Astrocyte of the hippocampus (primary cell): Measurements from ENCODE around the gene PLPPR1.
A peak's percentile ranks its signal among the peaks of the same experiment; 100 is the strongest.

Experiments used
- DNase-seq: peaks from one replicate; pipeline ENCODE4 v3.0.0; 2011; ENCODE audit warnings: low read depth, low spot score

Gene PLPPR1

DNA sequence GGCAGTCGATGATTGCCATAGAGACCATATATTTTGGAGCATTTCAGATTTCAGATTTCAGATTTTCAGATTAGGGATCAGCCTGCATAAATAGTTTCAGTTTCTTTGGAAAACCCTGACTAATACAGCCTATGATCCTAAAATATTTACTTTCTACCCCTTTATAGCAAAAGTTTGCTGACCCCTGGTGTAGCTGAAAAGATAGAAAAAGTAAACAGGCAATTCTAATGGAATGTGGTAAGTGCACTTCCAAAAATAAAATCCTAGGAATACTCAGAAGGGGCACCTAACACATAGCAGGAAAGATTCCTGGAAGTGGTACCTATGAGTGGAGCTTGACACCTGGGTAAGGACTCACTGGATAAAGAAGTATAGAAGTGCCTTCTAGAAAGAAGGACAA is 321.8 kb downstream of the PLPPR1 start:
- no peak for DNase-seq

DNA sequence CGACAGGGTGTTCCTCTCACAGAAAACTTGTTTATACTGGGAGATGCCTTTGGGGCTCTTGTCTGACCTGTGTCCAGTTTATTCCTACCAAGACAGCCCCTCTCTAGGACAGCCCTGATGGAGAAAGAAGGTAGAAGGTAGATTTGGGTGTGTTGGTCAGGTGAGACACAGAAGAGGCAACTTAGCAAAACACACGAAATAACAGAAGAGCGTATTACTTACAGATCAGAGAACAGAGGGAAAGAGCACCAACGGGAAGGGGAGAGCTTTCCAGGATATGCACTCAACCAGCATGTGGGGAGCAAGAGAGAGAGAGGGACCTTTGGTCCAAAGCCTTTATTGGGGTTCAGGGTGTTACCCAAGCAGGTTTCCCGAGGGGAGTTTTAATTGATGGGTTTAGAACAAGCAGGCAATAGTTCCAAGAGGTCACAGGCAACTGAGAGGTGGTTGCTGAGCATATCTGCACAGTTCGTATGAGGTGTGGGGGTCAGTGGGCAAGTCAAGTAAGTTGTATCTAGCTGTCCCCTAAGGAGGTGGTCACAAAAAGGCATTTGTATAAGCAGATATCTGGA is 324.5 kb downstream of the PLPPR1 start:
- DNase-seq: no peak

DNA sequence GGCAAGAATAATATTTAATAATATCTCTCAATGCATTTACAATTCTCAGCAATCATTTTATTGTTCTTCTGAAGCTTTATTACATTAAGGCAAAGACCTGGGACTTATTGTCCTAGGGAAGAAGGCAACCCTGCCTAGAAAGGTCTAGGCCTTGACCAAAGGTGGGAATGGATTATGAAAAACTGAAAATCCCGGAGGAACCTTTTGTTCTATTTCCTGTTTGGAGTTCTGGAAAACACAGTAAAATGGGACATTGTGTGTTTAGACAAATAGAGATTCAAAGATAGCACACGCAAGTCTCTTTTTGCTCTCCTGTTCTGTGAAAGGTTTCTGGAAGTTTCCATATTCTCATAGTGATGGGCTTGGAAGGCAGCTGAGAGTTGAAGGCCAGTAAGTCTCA is 325.2 kb downstream of the PLPPR1 start:
- DNase-seq: no peak

DNA sequence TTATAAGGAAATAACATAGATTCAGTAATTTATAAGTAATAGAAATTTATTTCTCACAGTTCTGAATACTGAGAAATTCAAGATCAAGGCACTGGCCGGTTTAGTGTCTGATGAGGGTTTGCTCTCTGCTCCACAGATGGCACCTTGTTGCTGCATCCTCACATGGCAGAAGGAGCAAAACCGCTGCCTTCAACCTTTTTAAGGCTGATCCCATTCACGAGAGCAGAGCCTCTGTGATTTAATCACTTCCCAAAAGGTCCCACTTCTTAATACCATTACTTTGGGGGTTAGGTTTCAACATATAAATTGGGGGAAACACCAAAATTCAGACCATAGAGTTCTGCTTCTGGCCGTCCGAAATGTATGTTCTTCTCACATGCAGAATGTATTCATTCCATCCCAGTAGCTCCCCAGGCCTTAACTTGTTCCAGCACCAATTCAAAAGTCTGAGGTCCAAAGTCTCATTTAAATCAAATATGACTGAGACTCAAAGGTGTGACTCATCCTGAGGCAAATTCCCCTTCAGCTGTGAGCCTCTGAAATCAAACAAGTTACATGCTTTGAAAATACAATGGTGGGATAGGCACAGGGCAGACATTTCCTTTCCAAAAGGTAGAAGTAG is 325.7 kb downstream of the PLPPR1 start:
- DNase-seq: peak; percentile 45

DNA sequence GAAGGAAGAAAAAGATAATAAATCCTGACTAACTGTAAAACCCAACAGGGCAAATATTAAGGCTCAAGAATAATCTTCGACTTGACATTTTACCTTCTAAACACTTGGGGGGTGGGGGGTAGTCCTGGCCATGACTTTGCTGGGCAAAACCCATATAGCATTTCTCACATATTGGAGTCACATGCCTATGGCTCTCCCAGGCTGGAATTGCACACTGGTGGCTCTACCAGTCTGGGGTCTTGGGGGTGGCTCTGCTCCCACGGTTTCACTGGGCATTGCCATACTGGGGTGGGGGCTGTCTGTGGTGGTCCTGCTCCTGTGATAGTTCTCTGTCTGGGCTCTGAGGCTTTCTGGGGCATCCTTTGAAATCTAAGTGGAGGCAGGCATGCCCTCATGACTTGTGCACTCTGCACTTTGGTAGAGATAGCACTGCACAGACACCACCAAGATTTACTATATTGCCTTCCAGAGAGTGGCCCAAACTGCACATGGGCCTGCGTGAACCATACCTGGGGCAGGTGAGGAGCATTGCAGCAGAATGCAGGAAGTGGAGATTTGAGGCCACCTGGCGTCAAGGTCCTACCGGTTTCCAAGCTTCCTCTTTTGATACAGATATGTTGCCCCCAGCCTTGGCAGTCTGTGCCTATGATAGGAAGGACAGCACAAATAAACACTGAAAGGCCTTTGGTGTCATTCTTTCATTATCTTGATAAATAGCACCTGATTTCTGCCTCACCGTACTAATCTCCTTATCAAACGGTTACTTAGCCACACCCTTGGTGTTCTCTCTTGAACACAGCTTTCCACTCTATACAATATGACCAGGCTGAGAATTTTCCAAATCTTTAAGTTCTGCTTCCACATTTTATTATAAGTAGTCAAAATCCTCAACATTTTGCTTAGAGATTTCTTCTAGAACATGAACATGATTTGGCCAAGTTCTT is 326.5 kb downstream of the PLPPR1 start:
- DNase-seq: no peak

DNA sequence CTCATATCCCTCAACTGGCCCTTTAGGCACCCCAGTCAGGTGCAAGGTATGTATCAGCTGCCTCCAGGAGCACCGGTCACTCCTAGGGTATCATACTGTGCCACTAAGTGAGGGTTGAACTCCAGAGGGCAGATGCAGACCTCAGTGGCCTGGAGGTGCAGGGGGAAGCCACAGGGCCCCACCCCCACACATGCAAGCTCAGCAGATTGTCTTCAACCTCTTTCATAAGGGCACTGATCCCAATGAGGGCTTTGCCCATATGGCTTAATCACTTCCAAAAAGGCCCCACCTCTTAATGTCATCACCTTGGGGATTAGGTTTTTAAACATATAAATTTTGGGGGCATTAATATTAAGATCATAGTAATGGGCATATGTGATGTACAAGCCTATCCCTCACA is 328.1 kb downstream of the PLPPR1 start:
- DNase-seq: no peak

DNA sequence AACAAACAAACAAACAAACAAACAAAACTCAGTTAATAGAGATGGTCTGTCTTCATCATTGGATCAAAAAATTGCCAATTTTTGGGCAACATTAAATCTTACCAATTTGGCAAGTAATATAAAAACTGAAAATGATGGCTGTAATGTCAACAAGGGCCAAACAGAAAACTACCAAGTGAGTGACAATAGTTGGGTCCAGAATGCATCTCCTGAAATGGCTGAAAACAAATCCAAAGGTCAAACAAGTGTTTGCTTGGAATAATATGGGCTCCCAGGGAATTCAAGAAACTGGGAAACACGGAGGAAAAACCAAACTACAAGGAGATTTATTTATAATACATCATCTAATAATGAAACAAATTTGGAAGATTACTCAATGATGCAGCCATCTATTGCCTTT is 331.2 kb downstream of the PLPPR1 start:
- DNase-seq: no peak

DNA sequence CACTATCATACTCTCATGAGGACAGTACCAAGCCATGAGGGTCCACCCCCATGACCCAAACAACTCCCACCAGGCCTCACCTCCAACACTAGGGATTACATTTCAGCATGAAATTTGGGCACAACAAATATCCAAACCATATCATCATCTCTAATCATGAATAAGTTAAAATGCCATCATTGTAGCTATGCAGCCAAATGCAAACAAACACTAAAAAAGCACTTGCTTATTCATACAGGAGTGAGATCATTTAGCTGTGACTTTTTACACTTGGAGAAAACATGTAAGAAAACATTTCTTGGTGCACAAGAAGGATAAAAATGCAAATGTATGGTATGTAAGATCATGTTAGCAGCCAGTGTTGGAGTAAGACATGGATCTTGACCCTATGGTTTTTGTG is 332.1 kb downstream of the PLPPR1 start:
- DNase-seq: no peak

DNA sequence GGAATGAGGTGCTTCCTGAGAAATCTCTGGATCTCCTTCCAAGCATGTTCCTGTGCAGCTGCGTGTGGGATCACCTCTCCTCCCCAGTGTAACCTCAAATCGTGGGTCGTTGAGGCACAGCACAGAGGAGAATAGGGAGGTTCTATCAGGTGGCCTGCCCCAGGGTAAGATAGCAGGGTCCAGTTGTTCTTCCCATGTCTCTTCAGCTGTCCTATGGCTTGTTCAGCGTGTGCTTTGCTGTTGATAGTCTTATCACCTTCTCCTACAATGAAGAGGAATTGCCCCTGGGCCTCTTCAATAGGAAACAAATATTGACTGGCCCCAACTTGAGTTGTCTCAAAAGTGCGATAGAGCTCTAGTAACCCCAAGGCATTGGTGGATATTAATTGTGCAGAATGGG is 333.9 kb downstream of the PLPPR1 start:
- no peak for DNase-seq

DNA sequence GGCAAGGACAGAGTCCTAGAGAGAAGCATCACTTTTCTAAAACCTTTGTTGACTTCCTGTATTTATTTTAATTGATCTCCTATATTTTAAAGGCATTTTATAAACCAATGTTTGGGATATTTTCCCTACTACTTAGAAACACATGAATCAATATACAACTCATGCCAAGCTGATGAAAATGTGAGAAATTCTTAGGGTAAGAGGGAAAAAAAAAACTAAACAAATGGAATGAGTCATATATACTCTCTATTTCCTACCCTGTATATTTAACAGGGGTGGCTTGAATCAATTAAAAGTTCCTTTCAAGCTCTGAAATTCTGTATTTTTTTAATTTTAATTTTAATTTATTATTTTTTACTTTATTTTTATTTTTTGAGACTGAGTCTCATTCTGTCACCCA is 336.7 kb downstream of the PLPPR1 start:
- no peak for DNase-seq

DNA sequence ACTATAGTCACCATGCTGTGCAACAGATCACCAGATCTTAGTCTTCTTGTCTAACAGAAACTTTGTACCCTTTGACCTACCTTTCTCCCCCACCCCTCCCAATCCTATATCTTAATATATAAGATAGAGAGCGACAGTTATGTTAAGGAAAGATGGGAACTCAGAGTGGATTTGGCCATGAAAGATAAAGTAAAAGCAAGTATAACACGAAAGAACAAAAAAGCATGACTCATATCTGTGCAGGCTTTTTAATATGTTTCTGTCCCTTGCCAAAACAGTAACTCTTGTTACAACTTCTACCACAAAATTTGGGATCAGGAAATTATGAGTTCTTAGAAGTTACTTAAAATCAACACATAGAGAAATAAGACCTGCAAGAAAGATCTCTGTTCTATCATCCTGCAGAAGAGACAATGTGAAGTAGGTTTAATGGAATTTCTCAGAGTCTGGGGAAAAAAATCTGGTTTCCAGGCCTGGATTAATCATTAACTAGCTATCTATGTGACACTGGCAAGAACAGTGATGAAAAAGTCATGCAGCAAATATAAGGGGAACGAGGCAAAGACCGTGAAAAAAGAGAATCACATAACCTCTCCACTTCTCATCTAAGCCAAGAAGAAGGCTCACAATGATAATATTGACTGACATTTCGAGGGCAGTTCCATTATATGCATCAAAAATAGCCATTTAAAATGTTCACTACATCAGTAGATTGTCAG is 337.7 kb downstream of the PLPPR1 start:
- DNase-seq: peak; percentile 21

DNA sequence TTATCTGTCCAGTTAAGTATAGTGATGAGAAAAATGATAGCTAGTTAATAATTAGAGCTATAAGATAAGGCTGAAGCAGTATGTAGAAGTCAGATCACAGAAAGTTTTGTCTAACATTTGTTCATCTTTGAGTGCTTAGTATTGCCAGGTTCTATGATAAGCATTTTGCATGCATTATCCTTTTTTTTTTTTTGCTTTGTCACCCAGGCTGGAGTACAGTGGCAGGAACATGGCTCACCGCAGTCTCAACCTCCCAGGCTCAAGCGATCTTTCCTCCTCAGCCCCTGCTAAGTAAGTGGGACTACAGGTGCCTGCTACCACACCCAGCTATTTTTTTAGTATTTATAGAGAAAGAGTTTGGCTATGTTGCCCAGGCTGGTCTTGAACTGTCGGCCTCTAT is 338.8 kb downstream of the PLPPR1 start:
- no peak for DNase-seq

DNA sequence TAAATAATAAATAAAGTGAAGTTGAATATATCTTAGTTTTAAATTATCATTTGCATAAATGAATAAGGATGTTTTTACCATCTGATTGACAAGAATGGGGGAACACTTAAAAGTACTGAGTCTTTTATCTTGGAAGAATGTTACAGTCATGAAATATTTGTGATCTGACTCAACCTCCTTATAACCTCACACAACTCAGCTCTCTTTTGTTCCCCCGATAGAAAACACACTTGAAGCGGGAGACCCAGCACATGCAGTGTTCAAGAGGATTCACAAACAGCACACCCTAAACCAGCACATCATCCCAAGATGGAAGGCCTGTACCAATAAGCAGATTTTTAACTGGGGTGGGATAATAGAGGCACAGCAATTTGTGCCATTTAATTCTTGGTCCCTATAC is 340.8 kb downstream of the PLPPR1 start:
- DNase-seq: peak; percentile 84

DNA sequence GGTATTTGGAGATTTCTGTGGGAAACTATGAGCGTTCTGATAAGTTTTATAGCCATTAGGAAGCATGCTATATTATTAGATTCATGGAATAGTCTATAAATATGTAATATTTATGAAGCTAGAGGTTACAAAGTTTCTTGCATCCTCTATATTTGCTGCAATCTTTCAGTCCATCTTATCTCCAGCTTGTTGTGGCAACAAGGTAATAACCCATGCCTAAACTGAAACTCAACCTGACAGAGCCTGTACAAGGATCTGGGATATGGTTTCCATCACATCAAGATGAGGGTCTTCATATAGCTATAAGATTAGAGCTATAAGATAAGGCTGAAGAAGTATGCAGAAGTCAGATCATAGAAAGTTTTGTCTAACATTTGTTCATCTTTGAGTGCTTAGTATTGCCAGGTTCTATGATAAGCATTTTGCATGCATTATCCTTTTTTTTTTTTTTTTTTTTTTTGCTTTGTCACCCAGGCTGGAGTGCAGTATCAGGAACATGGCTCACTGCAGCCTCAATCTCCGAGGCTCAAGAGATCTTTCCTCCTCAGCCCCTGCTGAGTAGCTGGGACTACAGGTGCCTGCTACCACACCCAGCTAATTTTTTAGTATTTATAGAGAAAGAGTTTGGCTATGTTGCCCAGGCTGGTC is 341.5 kb downstream of the PLPPR1 start:
- no peak for DNase-seq

DNA sequence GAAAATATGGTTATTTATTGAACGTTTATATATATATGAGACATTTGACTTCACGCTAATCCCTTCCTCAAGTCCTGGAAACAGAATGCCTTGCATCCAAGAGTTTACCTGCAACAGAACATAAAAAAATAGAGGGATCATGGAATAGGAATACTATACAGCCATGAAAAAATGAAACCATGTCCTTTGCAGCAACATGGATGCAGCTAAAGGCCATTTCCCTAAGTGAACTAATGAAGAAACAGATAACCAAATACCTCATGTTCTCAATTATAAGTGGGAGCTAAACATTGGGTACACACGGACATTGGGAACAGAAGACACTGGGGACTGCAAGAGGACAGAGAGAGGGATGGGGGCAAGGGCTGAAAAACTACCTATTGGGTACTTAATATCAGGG is 343.3 kb downstream of the PLPPR1 start:
- DNase-seq: no peak

DNA sequence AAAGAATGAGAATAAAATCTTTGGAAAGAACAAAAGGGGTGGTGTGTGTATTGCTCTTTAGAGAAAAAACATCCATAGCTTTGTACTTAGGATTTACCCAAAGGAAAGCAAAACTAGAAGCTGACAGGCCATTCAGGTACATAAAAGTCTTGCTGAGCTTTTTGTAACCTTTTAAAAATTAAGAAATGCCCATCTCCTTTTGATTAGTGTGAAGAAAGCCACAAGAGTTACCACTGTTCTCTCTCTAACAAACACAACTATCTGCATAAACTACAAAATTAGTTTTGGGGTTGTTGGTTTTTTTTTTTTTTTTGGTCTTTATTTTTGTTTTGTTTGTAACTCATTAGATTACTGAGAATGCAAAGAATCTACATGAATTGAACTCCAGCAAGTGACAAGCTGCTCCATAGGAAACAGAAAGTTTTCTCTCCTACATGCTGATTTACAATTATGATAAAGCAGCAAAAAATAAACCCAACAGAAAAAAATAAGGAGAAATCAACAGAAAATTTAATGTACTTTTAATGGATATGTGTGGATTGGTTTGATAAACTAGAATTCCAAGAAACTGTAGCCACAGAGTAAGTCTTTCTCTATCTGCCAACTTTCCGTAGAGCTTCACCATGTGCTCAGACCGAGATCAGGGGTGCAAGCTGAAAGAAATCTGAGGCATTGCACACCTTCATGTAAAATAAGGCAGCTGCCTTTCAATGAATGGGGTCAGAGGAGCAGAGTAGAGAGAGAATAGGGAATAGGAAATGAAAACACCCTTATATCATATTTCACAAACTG is 344.0 kb downstream of the PLPPR1 start:
- no peak for DNase-seq
